Renal cortical epithelial cell (primary cell): ENCODE measurements around the gene CAPN6. TPM values are rescaled to one million over a fixed set of nuclear protein-coding genes. Genes with fewer than 3 reads are reported as not detected.

Experiments used
- DNase-seq: peaks from one replicate; pipeline ENCODE4 v3.0.0-alpha.2; 2011; ENCODE audit warnings: low read depth
- total RNA-seq: library from RNA; depleted of rRNA; stranded (reverse); fragments of >200 nt; gene quantifications from 2 replicates; pipeline ENCODE4 v1.2.3, GENCODE V29; 2014

CAPN6 gene
- total RNA-seq, 1 donor from 2014 or later = 4.9 TPM

GRCh38 chrX:111200327-111200726 is 70.0 kb downstream of the CAPN6 start:
- DNase-seq = no peak

- no peak for DNase-seq
Observed at GRCh38 chrX:111199505-111199904, 70.8 kb downstream of the CAPN6 start.

Other genes with a start within 250 kb of the CAPN6 start
- 7.5 and 9.2 TPM in 2 replicates for gene PAK3, start 174.3 kb downstream of the CAPN6 start, total RNA-seq
- under 0.01 TPM in 1 of 2 replicates, not detected in the other for gene DCX, start 141.7 kb upstream of the CAPN6 start, total RNA-seq
- 0.17 and 0.40 TPM in 2 replicates for gene SERTM2, start 241.2 kb upstream of the CAPN6 start, total RNA-seq